Measurements from ENCODE around the gene RPS6KC1. TPM values are rescaled to one million over a fixed set of nuclear protein-coding genes. Genes with fewer than 3 reads are reported as not detected.
"Not testable (repeated sequence)": the region's sequence is repeated elsewhere in the genome, so short reads cannot be mapped to it uniquely, and the experiment has no call there.

The RPS6KC1 gene
- total RNA-seq, 1 experiment from 2014 or later = 16.9 TPM

GRCh38 chr1:213020016-213020415 is 31.0 kb upstream of the RPS6KC1 start:
- no CpG with 5 or more reads among the region's 3 CpGs for WGBS (ENCODE audit: extremely low coverage, insufficient read length, low lambda C conversion rate)
- H3K9me3 Mint-ChIP-seq = peaks cover 4 to 13% of the 10 kb centered on the region in 2 experiments

GRCh38 chr1:213027024-213027423 is 24.0 kb upstream of the RPS6KC1 start:
- peaks cover 11% of the 10 kb centered on the region for H3K27me3 Mint-ChIP-seq (ENCODE audit: low read depth)

More at GRCh38 chr1:213020016-213020415, 31.0 kb upstream of the RPS6KC1 start:
- Mint-ChIP-seq H3K27ac (no peak overlapping the region), H3K36me3 (ENCODE audit: insufficient read depth in 1 of 3, low read depth in 3 of 3) (peaks cover 3 to 4% (median 4%) of the 10 kb centered on the region in 3 experiments; a peak in 5 of 7 replicates), H3K27me3 (ENCODE audit: low read depth) (no peaks in the 10 kb centered on the region; the same call in none of the 2 replicates), H3K4me3 (no peak overlapping the region), H3K4me1 (no peaks in the 10 kb centered on the region)
- H3K4ac ChIP-seq (ENCODE audit: low read depth, low read length) = no peak overlapping the region
- H3K79me2 ChIP-seq (ENCODE audit: insufficient read depth, low read length) = no peaks in the 10 kb centered on the region
- no peak overlapping the region for H2BK5ac ChIP-seq (ENCODE audit: insufficient read length, low read length)
- no peak overlapping the region for H3K18ac ChIP-seq (ENCODE audit: insufficient read length, low read depth, low read length)
- no peak overlapping the region for H2AK5ac ChIP-seq (ENCODE audit: insufficient read length, low read length)
- H3K27ac ChIP-seq (ENCODE audit: insufficient read length, low read depth, low read length) = no peak overlapping the region
- H4K20me1 ChIP-seq (ENCODE audit: control insufficient read depth, insufficient read depth, insufficient read length) = no peaks in the 10 kb centered on the region
- no peak overlapping the region for H3K14ac ChIP-seq (ENCODE audit: insufficient read depth, low read length)
- DNase-seq = no peak
- no peaks in the 10 kb centered on the region for H3K9me3 ChIP-seq (ENCODE audit: control insufficient read depth, low read depth, low read length)
- no peak overlapping the region for H3K56ac ChIP-seq (ENCODE audit: insufficient read length, low read depth, low read length)
- no peaks in the 10 kb centered on the region for H3K27me3 ChIP-seq (ENCODE audit: insufficient read depth, low read length)
- no peak overlapping the region for H3K9ac ChIP-seq (ENCODE audit: extremely low read depth, insufficient read length, low read length)
- TF ChIP-seq CTCF (conservative IDR thresholded peaks at IDR 0.05) = no peak
- no peaks in the 10 kb centered on the region for H3K23me2 ChIP-seq (ENCODE audit: insufficient read length, low read depth, low read length, poor library complexity, severe bottlenecking)
- no peak overlapping the region for H2AFZ ChIP-seq (ENCODE audit: low read length)
- H2BK12ac ChIP-seq (ENCODE audit: insufficient read length, low read depth, low read length) = no peak overlapping the region
- H2BK15ac ChIP-seq (ENCODE audit: low read depth, low read length) = no peak overlapping the region
- H3K4me2 ChIP-seq (ENCODE audit: insufficient read depth, insufficient read length, low read length) = no peak overlapping the region
- H3T11ph ChIP-seq (ENCODE audit: low read length) = no peak overlapping the region
- no peaks in the 10 kb centered on the region for H3K4me1 ChIP-seq (ENCODE audit: insufficient read depth, low read length)
- H3K23ac ChIP-seq (ENCODE audit: insufficient read length, low read depth, low read length) = no peak overlapping the region
- H4K91ac ChIP-seq (ENCODE audit: insufficient read length, low read depth, low read length) = no peak overlapping the region
- no peaks in the 10 kb centered on the region for H3K79me1 ChIP-seq (ENCODE audit: insufficient read depth, low read depth, low read length, poor library complexity, severe bottlenecking)
- H4K8ac ChIP-seq (replicated peaks; ENCODE audit: insufficient read length, low read depth, low read length) = no peak overlapping the region
- H2BK120ac ChIP-seq (ENCODE audit: low read depth, low read length, poor library complexity, severe bottlenecking) = no peak overlapping the region
- H2BK20ac ChIP-seq (ENCODE audit: low read depth, low read length, poor library complexity, severe bottlenecking) = no peak overlapping the region
- H4K5ac ChIP-seq (ENCODE audit: insufficient read length, low read depth, low read length) = no peak overlapping the region

More at GRCh38 chr1:213027024-213027423, 24.0 kb upstream of the RPS6KC1 start:
- H3K27ac Mint-ChIP-seq; H2BK120ac ChIP-seq (ENCODE audit: low read depth, low read length, poor library complexity, severe bottlenecking); H3K27ac ChIP-seq (ENCODE audit: insufficient read length, low read depth, low read length); H3K23ac ChIP-seq (ENCODE audit: insufficient read length, low read depth, low read length); H3K4me1 Mint-ChIP-seq; H3K4me1 ChIP-seq (ENCODE audit: insufficient read depth, low read length); H3K18ac ChIP-seq (ENCODE audit: insufficient read length, low read depth, low read length); H4K5ac ChIP-seq (ENCODE audit: insufficient read length, low read depth, low read length); H3K56ac ChIP-seq (ENCODE audit: insufficient read length, low read depth, low read length); H3T11ph ChIP-seq (ENCODE audit: low read length); H2BK12ac ChIP-seq (ENCODE audit: insufficient read length, low read depth, low read length); H3K9me3 ChIP-seq (ENCODE audit: control insufficient read depth, low read depth, low read length); H3K23me2 ChIP-seq (ENCODE audit: insufficient read length, low read depth, low read length, poor library complexity, severe bottlenecking); H3K14ac ChIP-seq (ENCODE audit: insufficient read depth, low read length); H2BK20ac ChIP-seq (ENCODE audit: low read depth, low read length, poor library complexity, severe bottlenecking); H2AK5ac ChIP-seq (ENCODE audit: insufficient read length, low read length); H2BK15ac ChIP-seq (ENCODE audit: low read depth, low read length); H2AFZ ChIP-seq (ENCODE audit: low read length); DNase-seq; H3K9ac ChIP-seq (ENCODE audit: extremely low read depth, insufficient read length, low read length); H3K4ac ChIP-seq (ENCODE audit: low read depth, low read length); H2BK5ac ChIP-seq (ENCODE audit: insufficient read length, low read length); H4K8ac ChIP-seq (replicated peaks; ENCODE audit: insufficient read length, low read depth, low read length); H4K91ac ChIP-seq (ENCODE audit: insufficient read length, low read depth, low read length); H3K79me1 ChIP-seq (ENCODE audit: insufficient read depth, low read depth, low read length, poor library complexity, severe bottlenecking); H3K4me2 ChIP-seq (ENCODE audit: insufficient read depth, insufficient read length, low read length); H3K27me3 ChIP-seq (ENCODE audit: insufficient read depth, low read length); H3K79me2 ChIP-seq (ENCODE audit: insufficient read depth, low read length); H4K20me1 ChIP-seq (ENCODE audit: control insufficient read depth, insufficient read depth, insufficient read length); H3K4me3 Mint-ChIP-seq: not testable (repeated sequence)
- Mint-ChIP-seq H3K36me3 (ENCODE audit: insufficient read depth in 1 of 3, low read depth in 3 of 3) (peaks cover 4 to 19% (median 8%) of the 10 kb centered on the region in 3 experiments; a peak in 6 of 7 replicates), H3K9me3 (peaks cover 24 to 34% of the 10 kb centered on the region in 2 experiments)
- WGBS (ENCODE audit: extremely low coverage, insufficient read length, low lambda C conversion rate) = no CpG with 5 or more reads among the region's 3 CpGs

All from H9 (cell line).